Type B pancreatic cell (in vitro differentiated cells): ENCODE data around the gene ILDR1. TPM values are rescaled to one million over a fixed set of nuclear protein-coding genes. Genes with fewer than 3 reads are reported as not detected.

Experiments
- DNase-seq: peaks from one replicate; pipeline ENCODE4 v3.0.0; 2021; ENCODE audit warnings: mixed read lengths; ENCODE audit not compliant: unreplicated experiment; ENCODE audit errors: extremely low spot score
- H3K27ac Mint-ChIP-seq: 2 replicates; pipeline ENCODE4 v1.8.0; 2021; ENCODE audit warnings: mild to moderate bottlenecking, mixed read lengths
- H3K27me3 Mint-ChIP-seq: 2 replicates; pipeline ENCODE4 v1.8.0; 2021; ENCODE audit warnings: mixed read lengths
- H3K36me3 Mint-ChIP-seq: 2 replicates; pipeline ENCODE4 v1.8.0; 2021; ENCODE audit warnings: mixed read lengths
- H3K4me1 Mint-ChIP-seq: one replicate; pipeline ENCODE4 v1.8.0; 2021; ENCODE audit warnings: mixed read lengths; ENCODE audit not compliant: unreplicated experiment
- H3K4me3 Mint-ChIP-seq: 2 replicates; pipeline ENCODE4 v1.8.0; 2021; ENCODE audit warnings: mild to moderate bottlenecking, mixed read lengths
- H3K9me3 Mint-ChIP-seq: 2 replicates; pipeline ENCODE4 v1.8.0; 2021; ENCODE audit warnings: mixed read lengths
- long read RNA-seq: library from polyadenylated mRNA; unstranded; transcript quantifications from one replicate; pipeline ENCODE4 v2.0.0, GENCODE V29; 2020
- total RNA-seq: library from RNA; stranded (reverse); gene quantifications from 2 replicates; pipeline ENCODE4 v1.2.1, GENCODE V29; 2021; ENCODE audit warnings: low replicate concordance
- TF ChIP-seq, protein P1 (sequence below): fragments of 200-600 bp; sonication (generic); conservative IDR thresholded peaks from 2 replicates; pipeline ENCODE4 v1.5.0; 2021; ENCODE audit warnings: antibody characterized with exemption, mild to moderate bottlenecking

The ILDR1 gene
- 2.6 and 6.4 TPM in 2 replicates for total RNA-seq
- long read RNA-seq, transcript ILDR1-202 (8 exons, 2,855 nt): major isoform, 5 of 16 reads
- long read RNA-seq, partial matches to known transcripts: 6 of 16 reads
- long read RNA-seq, other reads (novel, unspliced or antisense): 4 of 16 reads

GRCh38 chr3:122021811-122022401, at the start of gene ILDR1:
TSS of gene ILDR1 (minus strand) at chr3:122022247. CDS start at chr3:122022077, 170 bp downstream.
- no peaks in the 10 kb centered on the region for H3K9me3 Mint-ChIP-seq
- H3K27ac Mint-ChIP-seq: peak within 1 kb of the TSS; percentile 27
- TF ChIP-seq, protein P1, sequence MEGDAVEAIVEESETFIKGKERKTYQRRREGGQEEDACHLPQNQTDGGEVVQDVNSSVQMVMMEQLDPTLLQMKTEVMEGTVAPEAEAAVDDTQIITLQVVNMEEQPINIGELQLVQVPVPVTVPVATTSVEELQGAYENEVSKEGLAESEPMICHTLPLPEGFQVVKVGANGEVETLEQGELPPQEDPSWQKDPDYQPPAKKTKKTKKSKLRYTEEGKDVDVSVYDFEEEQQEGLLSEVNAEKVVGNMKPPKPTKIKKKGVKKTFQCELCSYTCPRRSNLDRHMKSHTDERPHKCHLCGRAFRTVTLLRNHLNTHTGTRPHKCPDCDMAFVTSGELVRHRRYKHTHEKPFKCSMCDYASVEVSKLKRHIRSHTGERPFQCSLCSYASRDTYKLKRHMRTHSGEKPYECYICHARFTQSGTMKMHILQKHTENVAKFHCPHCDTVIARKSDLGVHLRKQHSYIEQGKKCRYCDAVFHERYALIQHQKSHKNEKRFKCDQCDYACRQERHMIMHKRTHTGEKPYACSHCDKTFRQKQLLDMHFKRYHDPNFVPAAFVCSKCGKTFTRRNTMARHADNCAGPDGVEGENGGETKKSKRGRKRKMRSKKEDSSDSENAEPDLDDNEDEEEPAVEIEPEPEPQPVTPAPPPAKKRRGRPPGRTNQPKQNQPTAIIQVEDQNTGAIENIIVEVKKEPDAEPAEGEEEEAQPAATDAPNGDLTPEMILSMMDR: no peak
- H3K4me3 Mint-ChIP-seq: peak within 1 kb of the TSS; percentile 91
- H3K4me1 Mint-ChIP-seq: no peaks in the 10 kb centered on the region
- peaks cover 40% of the 10 kb centered on the region for H3K27me3 Mint-ChIP-seq
- DNase-seq: no peak
- no peaks in the 10 kb centered on the region for H3K36me3 Mint-ChIP-seq

GRCh38 chr3:122067588-122068240, 45.7 kb upstream of the ILDR1 start:
- Mint-ChIP-seq H3K27ac (no peak overlapping the region), H3K27me3 (peaks cover 4% of the 10 kb centered on the region), H3K4me1 (no peaks in the 10 kb centered on the region), H3K4me3 (no peak overlapping the region), H3K36me3 (no peaks in the 10 kb centered on the region), H3K9me3 (no peaks in the 10 kb centered on the region)
- no peak for DNase-seq
- TF ChIP-seq, protein P1: no peak

GRCh38 chr3:122067214-122067550, 45.1 kb upstream of the ILDR1 start:
- TF ChIP-seq, protein P1: no peak
- no peak overlapping the region for H3K27ac Mint-ChIP-seq

GRCh38 chr3:122066331-122067213, 44.5 kb upstream of the ILDR1 start:
- DNase-seq: no peak
- Mint-ChIP-seq H3K4me3 (no peak overlapping the region), H3K36me3 (no peaks in the 10 kb centered on the region), H3K27me3 (peaks cover 4% of the 10 kb centered on the region), H3K9me3 (no peaks in the 10 kb centered on the region), H3K4me1 (no peaks in the 10 kb centered on the region), H3K27ac (no peak overlapping the region)
- TF ChIP-seq, protein P1: no peak

More at GRCh38 chr3:122067214-122067550, 45.1 kb upstream of the ILDR1 start:
- peaks cover 4% of the 10 kb centered on the region for H3K27me3 Mint-ChIP-seq
- no peak for DNase-seq
- H3K4me1 Mint-ChIP-seq: no peaks in the 10 kb centered on the region
- no peaks in the 10 kb centered on the region for H3K36me3 Mint-ChIP-seq
- H3K4me3 Mint-ChIP-seq: no peak overlapping the region
- H3K9me3 Mint-ChIP-seq: no peaks in the 10 kb centered on the region

GRCh38 chr3:122064326-122064725, 42.3 kb upstream of the ILDR1 start:
- Mint-ChIP-seq H3K4me3 (no peak overlapping the region), H3K27me3 (no peaks in the 10 kb centered on the region), H3K27ac (no peak overlapping the region), H3K4me1 (no peaks in the 10 kb centered on the region), H3K36me3 (no peaks in the 10 kb centered on the region), H3K9me3 (no peaks in the 10 kb centered on the region)
- no peak for DNase-seq
- TF ChIP-seq, protein P1: no peak
